Panc1 (cell line): Measurements from ENCODE around the gene CLEC9A. TPM values are rescaled to one million over a fixed set of nuclear protein-coding genes. Genes with fewer than 3 reads are reported as not detected.

Source experiments
- ATAC-seq: fragments of 200-7000 bp; cut with Tn5 transposase; 2 replicates; pipeline ENCODE4 v1.9.1; 2020; ENCODE audit warnings: mild to moderate bottlenecking, moderate library complexity
- BruUV-seq: library from RNA; stranded (reverse); fragments of 400-500 nt; replicated peaks from 2 replicates; lab custom pipeline; 2021; lab: Mats Ljungman, UMichigan
- CTCF ChIA-PET: fragments of 300-600 bp; sonication (Branson Sonifier 250); formaldehyde crosslinking; loops from one replicate; lab custom pipeline; 2022; ENCODE audit warnings: antibody characterized with exemption; lab: Charles Lee
- POLR2A ChIA-PET: fragments of 300-600 bp; sonication (Branson Sonifier 250); formaldehyde crosslinking; loops from one replicate; lab custom pipeline; 2022; ENCODE audit warnings: antibody characterized with exemption; lab: Charles Lee
- DNase-seq: peaks from one replicate; pipeline ENCODE4 v3.0.0-alpha.2; 2010; ENCODE audit warnings: low read depth, low spot score
- H3K27ac ChIP-seq: 2 replicates; pipeline ENCODE4 v1.5.1; 2011; ENCODE audit warnings: mild to moderate bottlenecking, low read length, inconsistent platforms
- H3K27me3 ChIP-seq: fragments of 200-500 bp; sonication (Bioruptor generic); 2 replicates; pipeline ENCODE4 v1.6.0; 2014; ENCODE audit warnings: low read length, inconsistent platforms; ENCODE audit not compliant: control insufficient read depth, insufficient read depth
- H3K36me3 ChIP-seq: fragments of 200-500 bp; sonication (Bioruptor generic); 2 replicates; pipeline ENCODE4 v1.5.1; 2014; ENCODE audit warnings: inconsistent platforms, mild to moderate bottlenecking, low read length, moderate library complexity; ENCODE audit not compliant: control insufficient read depth, insufficient read depth
- H3K4me1 ChIP-seq: 2 replicates; pipeline ENCODE4 v1.5.1; 2011; ENCODE audit warnings: inconsistent platforms, mild to moderate bottlenecking, low read length, moderate library complexity; ENCODE audit not compliant: control insufficient read depth, insufficient read depth
- H3K4me3 ChIP-seq, 2 experiments: 2 replicates each; pipeline ENCODE4 v1.5.1; 2011 to 2012; ENCODE audit warnings: low read depth in 2 of 2, low read length in 2 of 2, mild to moderate bottlenecking in 2 of 2, inconsistent platforms in 1 of 2, moderate library complexity in 1 of 2
- H3K9me3 ChIP-seq: fragments of 200-500 bp; sonication (Bioruptor generic); 2 replicates; pipeline ENCODE4 v1.5.1; 2014; ENCODE audit warnings: low read depth, mild to moderate bottlenecking, inconsistent platforms, low read length, moderate library complexity; ENCODE audit not compliant: control insufficient read depth, insufficient read depth
- CTCF ChIP-seq: fragments of 450-650 bp; IDR thresholded peaks from 2 replicates; pipeline ENCODE4 v1.5.1; 2017; ENCODE audit warnings: mild to moderate bottlenecking
- POLR2AphosphoS5 ChIP-seq: IDR thresholded peaks from 2 replicates; pipeline ENCODE4 v1.6.1; 2012; ENCODE audit warnings: mild to moderate bottlenecking, low read depth, low read length, moderate library complexity
- SIN3A ChIP-seq: IDR thresholded peaks from 2 replicates; pipeline ENCODE4 v1.6.1; 2012; ENCODE audit warnings: low read depth, mild to moderate bottlenecking, low read length, moderate library complexity, borderline replicate concordance; ENCODE audit not compliant: insufficient read depth
- TCF7L2 ChIP-seq: IDR thresholded peaks from 2 replicates; pipeline ENCODE4 v1.6.1; 2011; ENCODE audit warnings: mild to moderate bottlenecking, low read depth, low read length, inconsistent platforms
- in situ Hi-C: cut with HindIII; loops from 2 replicates; pipeline ENCODE4 v1.10.0; 2016; ENCODE audit warnings: low sequenced_read_pairs, low pct_unique_long_range_greater_than_20kb
- intact Hi-C: fragments of 100-400 bp; cut with micrococcal nuclease; formaldehyde crosslinking; loops from one replicate; pipeline ENCODE4 v1.10.0; 2022; ENCODE audit not compliant: unreplicated experiment
- total RNA-seq: library from RNA; stranded (reverse); gene quantifications from one replicate; pipeline ENCODE4 v1.2.1, GENCODE V29; 2021; ENCODE audit not compliant: unreplicated experiment
- TF ChIP-seq, protein P1 (sequence below), 2 experiments: IDR thresholded peaks; 2 replicates each; pipeline ENCODE4 v1.6.1; 2011 to 2012; ENCODE audit warnings: low read depth in 2 of 2, control low read depth in 1 of 2, low read length in 1 of 2, mild to moderate bottlenecking in 1 of 2, moderate library complexity in 1 of 2; ENCODE audit not compliant: insufficient read depth in 1 of 2

CLEC9A gene
- total RNA-seq, 1 experiment from 2014 or later = not detected

DNA sequence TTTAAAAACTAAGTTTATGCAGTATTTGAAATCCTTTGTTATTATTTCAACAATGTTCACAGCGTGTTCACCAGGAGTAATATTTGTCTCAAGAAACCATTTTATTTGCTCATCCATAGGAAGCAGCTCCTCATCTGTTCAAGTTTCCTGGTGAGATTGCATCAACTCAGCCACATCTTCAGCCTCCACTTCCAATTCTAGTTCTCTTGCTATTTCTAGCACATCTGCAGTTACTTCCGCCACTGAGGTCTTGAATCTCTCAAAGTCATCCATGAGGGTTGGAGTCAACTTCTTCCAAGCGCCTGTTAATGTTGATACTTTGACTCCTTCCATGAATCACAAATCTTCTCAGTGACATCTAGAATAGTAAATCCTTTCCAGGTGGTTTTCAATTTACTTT lies 18.0 kb downstream of the CLEC9A start:
- ChIA-PET CTCF (no interaction called here), POLR2A (no interaction called here)
- H3K36me3 ChIP-seq = no peaks in the 10 kb centered on the region
- no peaks in the 10 kb centered on the region; the same call in 1 of the 2 replicates for H3K9me3 ChIP-seq
- BruUV-seq = no TSS peak
- intact Hi-C loops = no loop called here
- no peak for ATAC-seq
- no peaks in the 10 kb centered on the region for H3K4me1 ChIP-seq
- in situ Hi-C loops = no loop called here
- DNase-seq = no peak
- TF ChIP-seq SIN3A = no peak
- no peak for TF ChIP-seq TCF7L2
- TF ChIP-seq POLR2AphosphoS5 = no peak
- TF ChIP-seq CTCF = no peak
- TF ChIP-seq, protein P1, sequence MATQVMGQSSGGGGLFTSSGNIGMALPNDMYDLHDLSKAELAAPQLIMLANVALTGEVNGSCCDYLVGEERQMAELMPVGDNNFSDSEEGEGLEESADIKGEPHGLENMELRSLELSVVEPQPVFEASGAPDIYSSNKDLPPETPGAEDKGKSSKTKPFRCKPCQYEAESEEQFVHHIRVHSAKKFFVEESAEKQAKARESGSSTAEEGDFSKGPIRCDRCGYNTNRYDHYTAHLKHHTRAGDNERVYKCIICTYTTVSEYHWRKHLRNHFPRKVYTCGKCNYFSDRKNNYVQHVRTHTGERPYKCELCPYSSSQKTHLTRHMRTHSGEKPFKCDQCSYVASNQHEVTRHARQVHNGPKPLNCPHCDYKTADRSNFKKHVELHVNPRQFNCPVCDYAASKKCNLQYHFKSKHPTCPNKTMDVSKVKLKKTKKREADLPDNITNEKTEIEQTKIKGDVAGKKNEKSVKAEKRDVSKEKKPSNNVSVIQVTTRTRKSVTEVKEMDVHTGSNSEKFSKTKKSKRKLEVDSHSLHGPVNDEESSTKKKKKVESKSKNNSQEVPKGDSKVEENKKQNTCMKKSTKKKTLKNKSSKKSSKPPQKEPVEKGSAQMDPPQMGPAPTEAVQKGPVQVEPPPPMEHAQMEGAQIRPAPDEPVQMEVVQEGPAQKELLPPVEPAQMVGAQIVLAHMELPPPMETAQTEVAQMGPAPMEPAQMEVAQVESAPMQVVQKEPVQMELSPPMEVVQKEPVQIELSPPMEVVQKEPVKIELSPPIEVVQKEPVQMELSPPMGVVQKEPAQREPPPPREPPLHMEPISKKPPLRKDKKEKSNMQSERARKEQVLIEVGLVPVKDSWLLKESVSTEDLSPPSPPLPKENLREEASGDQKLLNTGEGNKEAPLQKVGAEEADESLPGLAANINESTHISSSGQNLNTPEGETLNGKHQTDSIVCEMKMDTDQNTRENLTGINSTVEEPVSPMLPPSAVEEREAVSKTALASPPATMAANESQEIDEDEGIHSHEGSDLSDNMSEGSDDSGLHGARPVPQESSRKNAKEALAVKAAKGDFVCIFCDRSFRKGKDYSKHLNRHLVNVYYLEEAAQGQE (IDR thresholded peaks at IDR 0.05; ENCODE audit: insufficient read depth in 1 of 2, low read depth in 2 of 2, low read length in 1 of 2) = no peak
- H3K27ac ChIP-seq = no peak overlapping the region
- H3K4me3 ChIP-seq = no peak overlapping the region
- H3K27me3 ChIP-seq = no peaks in the 10 kb centered on the region

GRCh38 chr12:10052193-10052913 lies 21.9 kb downstream of the CLEC9A start:
- BruUV-seq = no TSS peak
- Histone ChIP-seq H3K9me3 (no peaks in the 10 kb centered on the region; the same call in 1 of the 2 replicates), H3K27ac (no peak overlapping the region), H3K27me3 (no peaks in the 10 kb centered on the region), H3K4me1 (no peaks in the 10 kb centered on the region), H3K36me3 (no peaks in the 10 kb centered on the region), H3K4me3 (no peak overlapping the region)
- TF ChIP-seq SIN3A (no peak), TCF7L2 (no peak)
- TF ChIP-seq, protein P1 (IDR thresholded peaks at IDR 0.05; ENCODE audit: insufficient read depth in 1 of 2, low read depth in 2 of 2, low read length in 1 of 2) = no peak
- CTCF ChIA-PET = no interaction called here
- no peak for DNase-seq
- POLR2A ChIA-PET = no interaction called here
- no peak for ATAC-seq
- intact Hi-C loops (no loop called here), in situ Hi-C loops (no loop called here)
